Inflammatory macrophage treated with lipopolysaccharide for 4 hours (primary cell): ENCODE measurements around the gene SSTR1.

Experiments
- DNase-seq: peaks from one replicate; pipeline ENCODE4 v3.0.0-alpha.2; 2020

Gene SSTR1

DNA sequence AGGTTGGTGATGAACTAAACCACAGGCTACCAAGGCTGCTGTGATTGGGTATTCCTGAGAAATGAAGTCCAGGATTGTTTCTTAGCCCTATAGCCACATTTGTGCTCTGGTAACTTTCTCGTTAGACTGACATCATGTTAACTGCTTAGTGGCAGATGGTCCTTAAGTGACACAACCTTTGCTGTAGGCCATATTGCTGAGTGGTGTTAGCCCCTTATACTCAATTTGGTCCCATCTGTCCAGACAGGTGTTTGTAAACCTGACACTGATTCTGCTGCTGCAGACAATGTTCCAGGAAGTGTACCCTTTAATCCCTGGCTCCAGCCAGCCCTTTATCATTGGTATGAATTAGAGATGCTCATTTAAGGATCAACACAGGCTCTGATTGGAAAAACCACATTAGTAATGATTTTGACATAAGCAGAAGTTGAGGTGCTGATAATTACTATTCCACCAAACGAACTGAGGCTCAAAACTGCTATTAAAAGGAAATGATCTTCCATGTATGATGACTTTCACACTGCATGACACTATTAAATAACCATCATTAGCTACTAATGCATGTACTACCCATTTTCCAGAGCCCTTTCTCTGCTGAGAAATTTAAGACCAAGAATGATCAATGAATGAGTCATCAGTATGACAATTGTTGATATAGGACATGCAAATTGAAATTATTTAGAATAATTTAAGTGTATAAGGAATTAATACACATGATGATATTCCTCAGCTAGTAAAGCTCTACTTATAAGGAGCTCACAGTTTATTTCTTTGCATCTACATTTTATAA, 3.6 kb upstream of the SSTR1 start:
- DNase-seq, result no peak

DNA sequence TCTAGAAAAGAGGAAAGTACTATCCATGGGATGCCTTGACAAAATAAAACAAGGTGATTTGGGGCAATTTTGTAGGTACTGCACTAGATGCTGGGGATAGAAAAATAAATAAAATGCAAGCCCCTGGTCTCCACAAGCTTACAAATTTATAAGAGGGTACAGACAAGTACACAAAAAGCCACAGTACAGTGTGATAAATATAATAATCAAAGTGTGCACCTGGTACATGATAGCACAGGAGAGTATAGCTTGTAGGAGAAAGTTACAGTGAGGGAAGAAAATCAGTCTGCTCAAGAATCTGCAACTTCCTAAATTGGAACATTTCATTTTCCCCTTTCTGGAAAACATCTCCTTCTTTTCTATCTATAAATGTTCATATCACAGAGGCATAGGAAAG, 3.0 kb upstream of the SSTR1 start:
- DNase-seq, result no peak

DNA sequence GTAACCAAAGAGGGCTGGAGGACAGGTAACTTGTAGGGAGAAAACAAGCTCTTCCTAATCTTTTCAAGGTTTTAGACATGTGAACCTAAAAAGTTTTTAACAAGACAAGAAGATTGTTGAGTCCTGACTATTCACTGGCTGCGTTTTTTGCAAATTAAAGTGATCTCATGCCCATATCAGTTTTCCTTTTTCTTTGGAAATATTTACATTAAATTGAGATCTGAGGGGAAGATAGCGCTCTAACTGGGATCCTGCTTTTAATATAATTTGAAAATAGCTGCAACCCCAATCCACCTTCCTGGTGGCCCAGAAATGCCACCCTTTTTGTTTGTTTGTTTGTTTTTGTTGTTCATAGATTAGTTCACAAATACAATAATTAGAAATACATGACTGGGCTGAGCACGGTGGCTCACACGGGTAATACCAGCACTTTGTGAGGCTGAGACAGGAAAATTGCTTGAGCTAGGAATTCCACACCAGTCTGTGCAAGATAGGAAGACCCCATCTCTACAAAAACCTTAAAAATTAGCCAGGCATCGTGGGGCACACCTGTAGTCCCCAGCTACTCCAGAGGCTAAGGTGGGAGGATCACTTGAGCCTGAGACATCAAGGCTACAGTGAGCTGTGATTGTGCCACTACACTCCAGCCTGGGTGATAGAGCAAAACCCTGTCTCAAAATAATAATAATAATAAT, 2.4 kb upstream of the SSTR1 start:
- DNase-seq, result no peak

- no peak for DNase-seq
These were observed 1.6 kb upstream of the SSTR1 start for GRCh38 chr14:38205949-38206665.

GRCh38 chr14:38206689-38207376, 871 bp upstream of the SSTR1 start:
- no peak for DNase-seq

- DNase-seq, result no peak
These were observed 348 bp upstream of the SSTR1 start for GRCh38 chr14:38207377-38207735.

DNA sequence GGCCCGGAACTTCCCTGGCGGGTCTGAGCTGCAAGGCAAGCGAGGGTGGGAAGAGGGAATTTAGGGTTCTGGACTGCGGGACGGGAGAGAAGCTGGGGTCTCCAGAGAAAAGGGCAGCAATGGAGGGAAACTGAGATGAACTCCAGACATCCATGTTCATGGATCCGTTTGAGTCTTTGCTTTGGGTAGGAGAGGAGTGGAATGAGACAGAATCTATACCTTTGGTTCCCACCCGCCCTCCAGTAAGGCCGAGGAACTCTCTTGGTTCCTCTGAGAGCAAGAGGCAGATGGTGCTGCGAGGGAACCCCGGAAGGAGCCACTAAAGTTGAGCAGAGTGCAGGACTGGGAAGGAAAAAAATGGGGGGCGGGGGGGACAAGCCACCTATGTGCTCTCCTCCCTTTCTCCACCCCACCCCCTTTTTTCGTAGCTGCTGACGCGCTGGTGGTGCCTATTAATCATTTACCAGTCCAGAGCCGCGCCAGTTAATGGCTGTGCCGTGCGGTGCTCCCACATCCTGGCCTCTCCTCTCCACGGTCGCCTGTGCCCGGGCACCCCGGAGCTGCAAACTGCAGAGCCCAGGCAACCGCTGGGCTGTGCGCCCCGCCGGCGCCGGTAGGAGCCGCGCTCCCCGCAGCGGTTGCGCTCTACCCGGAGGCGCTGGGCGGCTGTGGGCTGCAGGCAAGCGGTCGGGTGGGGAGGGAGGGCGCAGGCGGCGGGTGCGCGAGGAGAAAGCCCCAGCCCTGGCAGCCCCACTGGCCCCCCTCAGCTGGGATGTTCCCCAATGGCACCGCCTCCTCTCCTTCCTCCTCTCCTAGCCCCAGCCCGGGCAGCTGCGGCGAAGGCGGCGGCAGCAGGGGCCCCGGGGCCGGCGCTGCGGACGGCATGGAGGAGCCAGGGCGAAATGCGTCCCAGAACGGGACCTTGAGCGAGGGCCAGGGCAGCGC, 1.2 kb downstream of the SSTR1 start:
- DNase-seq, result no peak

GRCh38 chr14:38209572-38210557, 2.2 kb downstream of the SSTR1 start:
- no peak for DNase-seq

DNA sequence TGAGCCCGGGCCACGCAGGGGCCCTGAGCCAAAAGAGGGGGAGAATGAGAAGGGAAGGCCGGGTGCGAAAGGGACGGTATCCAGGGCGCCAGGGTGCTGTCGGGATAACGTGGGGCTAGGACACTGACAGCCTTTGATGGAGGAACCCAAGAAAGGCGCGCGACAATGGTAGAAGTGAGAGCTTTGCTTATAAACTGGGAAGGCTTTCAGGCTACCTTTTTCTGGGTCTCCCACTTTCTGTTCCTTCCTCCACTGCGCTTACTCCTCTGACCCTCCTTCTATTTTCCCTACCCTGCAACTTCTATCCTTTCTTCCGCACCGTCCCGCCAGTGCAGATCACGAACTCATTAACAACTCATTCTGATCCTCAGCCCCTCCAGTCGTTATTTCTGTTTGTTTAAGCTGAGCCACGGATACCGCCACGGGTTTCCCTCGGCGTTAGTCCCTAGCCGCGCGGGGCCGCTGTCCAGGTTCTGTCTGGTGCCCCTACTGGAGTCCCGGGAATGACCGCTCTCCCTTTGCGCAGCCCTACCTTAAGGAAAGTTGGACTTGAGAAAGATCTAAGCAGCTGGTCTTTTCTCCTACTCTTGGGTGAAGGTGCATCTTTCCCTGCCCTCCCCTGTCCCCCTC, 3.0 kb downstream of the SSTR1 start:
- no peak for DNase-seq

GRCh38 chr14:38211255-38211735, 3.6 kb downstream of the SSTR1 start:
- no peak for DNase-seq

GRCh38 chr14:38212111-38212510, 4.4 kb downstream of the SSTR1 start:
- DNase-seq, result no peak

- no peak for DNase-seq
These were observed 5.3 kb downstream of the SSTR1 start for GRCh38 chr14:38213001-38213400.

DNA sequence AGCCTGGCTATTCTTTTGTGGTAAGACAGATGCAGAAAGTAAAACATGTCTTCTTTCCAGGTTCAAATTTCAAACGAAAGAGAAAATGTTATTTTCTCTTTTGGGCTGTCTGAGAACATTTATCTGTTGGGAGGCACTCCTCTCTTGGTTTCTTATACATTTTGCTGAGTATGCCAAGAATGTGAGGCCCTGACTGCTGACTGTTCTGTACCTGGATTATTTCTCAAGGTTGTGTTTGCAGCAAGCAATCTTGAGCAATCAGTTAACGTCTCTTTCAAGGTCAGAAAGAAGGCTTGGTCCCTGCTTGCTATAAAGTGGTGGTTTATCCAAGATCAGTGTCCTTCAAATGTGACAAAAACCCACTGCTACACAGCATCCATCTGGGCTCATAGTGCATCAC, 9.8 kb downstream of the SSTR1 start:
- no peak for DNase-seq

- no peak for DNase-seq
These were observed 13.4 kb downstream of the SSTR1 start for GRCh38 chr14:38221077-38221476.

DNA sequence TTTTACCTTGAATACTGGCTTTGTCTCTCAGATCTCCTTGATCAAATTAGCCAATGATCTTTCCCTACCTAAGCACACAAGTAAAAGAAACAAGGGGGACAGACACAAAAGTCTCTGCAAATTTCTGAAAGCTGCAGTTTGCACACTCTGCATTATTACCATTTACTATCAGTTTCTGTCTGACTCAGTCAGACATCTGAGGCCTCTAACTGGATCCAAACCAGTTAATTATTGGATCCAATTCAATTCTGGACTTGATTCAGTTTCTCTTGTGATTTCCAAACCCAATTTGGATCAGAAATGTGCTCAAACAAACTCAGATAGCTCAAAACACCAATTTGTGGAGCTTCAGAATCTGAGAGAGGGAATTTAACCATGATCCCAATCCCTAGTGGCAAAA, 16.6 kb downstream of the SSTR1 start:
- DNase-seq, result no peak

GRCh38 chr14:38225946-38226345, 18.2 kb downstream of the SSTR1 start:
- DNase-seq, result no peak

DNA sequence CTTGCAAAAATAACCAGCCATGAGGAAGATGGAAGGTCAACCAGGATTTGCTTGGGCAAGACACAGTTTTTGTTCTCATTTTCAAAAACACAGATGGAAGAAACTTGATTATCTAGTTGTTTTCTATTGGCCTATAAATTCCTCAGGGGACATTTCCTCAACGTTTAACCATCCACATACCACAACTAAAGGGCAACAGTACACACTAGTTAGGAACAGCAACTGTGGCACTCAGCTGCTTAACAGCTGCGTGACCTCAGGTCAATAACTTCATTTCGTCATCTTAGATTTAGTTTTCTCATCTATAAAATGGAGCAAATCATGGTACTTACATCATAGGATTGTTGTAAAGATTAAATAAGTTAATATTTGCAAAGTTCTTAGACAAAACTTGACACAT, 18.7 kb downstream of the SSTR1 start:
- no peak for DNase-seq

DNA sequence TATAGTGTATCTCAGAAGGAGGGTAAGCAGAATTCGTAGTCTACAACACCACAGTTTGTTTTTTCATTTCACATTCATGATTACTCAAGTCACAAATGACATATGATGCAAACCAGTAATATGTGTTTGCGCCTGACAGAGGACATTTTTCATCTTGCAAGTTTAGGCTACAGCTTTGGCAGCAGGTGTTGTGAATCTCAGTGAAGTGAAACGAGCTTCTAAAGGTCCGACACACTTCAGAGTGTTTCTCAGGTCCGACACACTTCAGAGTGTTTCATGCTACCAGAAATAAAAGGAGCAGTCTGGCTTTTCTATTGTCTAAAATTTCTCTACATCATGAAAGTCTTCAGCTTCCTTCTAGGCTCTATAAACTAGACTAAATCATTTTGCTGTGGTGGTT, 25.5 kb downstream of the SSTR1 start:
- no peak for DNase-seq

DNA sequence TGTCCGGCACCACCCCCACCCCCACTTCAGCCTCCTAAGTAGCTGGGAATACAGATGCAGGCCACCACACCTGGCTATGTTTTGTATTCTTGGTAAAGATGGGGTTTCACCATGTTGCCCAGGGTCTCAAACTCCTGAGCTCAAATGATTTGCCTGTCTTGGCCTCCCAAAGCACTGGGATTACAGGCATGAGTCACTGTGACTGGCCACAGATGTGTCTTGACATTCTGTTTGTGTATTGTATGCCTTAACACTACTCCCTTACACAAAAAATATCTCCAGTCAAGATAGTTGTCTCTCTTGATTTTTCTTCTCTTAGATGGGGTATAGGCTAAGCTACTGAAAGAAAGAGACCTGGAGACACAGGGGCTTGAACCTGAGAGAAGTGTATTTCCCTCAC, 30.6 kb downstream of the SSTR1 start:
- DNase-seq, result no peak

DNA sequence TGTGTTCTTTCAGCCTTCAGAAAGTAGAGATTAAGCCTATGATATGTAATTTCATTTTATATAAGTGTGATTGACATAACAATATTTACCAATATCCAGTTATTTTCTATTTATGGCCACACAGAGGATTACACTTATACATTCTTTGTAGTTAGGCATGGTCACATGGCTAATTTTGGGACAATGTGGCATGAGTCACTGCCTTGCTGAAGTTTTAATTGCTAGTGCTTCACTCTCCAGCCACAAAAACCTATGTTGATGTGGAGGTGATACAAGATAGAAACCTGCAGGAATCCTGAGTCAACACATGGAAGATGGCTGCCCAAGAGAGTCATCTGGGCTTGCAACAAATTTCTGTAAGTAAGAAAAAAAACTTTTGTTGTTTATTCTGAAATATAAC, 31.2 kb downstream of the SSTR1 start:
- no peak for DNase-seq
